Thoracic aorta (tissue), 2 donors: ENCODE measurements around the gene NUDT22. TPM values are rescaled to one million over a fixed set of nuclear protein-coding genes. Genes with fewer than 3 reads are reported as not detected.
A peak's percentile ranks its signal among the peaks of the same experiment; 100 is the strongest.

ENCODE experiments used
- ATAC-seq: fragments of 150-250 bp; one replicate; pipeline ENCODE4 v1.8.0; 2017; ENCODE audit warnings: low read depth; ENCODE audit not compliant: insufficient number of reproducible peaks, low FRiP score
- DNase-seq: peaks from one replicate; pipeline ENCODE4 v3.0.0-alpha.2; 2020; ENCODE audit warnings: low spot score
- H3K27ac ChIP-seq, 2 donors: fragments of 200-600 bp; sonication (generic); 1 replicate in 1 of 2; 2 replicates in 1 of 2; pipeline ENCODE4 v1.5.1; 2016; ENCODE audit warnings: mild to moderate bottlenecking in 2 of 2, moderate library complexity in 2 of 2
- H3K27me3 ChIP-seq: fragments of 200-600 bp; sonication (generic); replicated peaks from 2 replicates; pipeline ENCODE4 v1.6.0; 2016; ENCODE audit warnings: mild to moderate bottlenecking; ENCODE audit not compliant: insufficient read depth
- H3K36me3 ChIP-seq: fragments of 200-600 bp; sonication (generic); one replicate; pipeline ENCODE4 v1.5.1; 2016
- H3K4me1 ChIP-seq, 2 donors: fragments of 200-600 bp; sonication (generic); 1 replicate in 1 of 2; 2 replicates in 1 of 2; pipeline versions ENCODE4 v1.5.1 to v1.6.0; 2016; ENCODE audit warnings: low read depth in 2 of 2, mild to moderate bottlenecking in 1 of 2; ENCODE audit not compliant: control insufficient read depth in 1 of 2
- H3K4me3 ChIP-seq: fragments of 200-600 bp; sonication (generic); 2 replicates; pipeline ENCODE4 v1.5.1; 2016; ENCODE audit warnings: mild to moderate bottlenecking
- H3K9me3 ChIP-seq: fragments of 200-600 bp; sonication (generic); 2 replicates; pipeline ENCODE4 v1.5.1; 2016
- CTCF ChIP-seq: fragments of 200-600 bp; sonication (generic); IDR thresholded peaks from one replicate; pipeline ENCODE4 v1.5.1; 2019; ENCODE audit warnings: antibody characterized with exemption
- total RNA-seq, 2 donors: library from RNA; depleted of rRNA; stranded (reverse); fragments of >200 nt; gene quantifications; one replicate each; pipeline versions ENCODE4 v1.1.0 to v1.2.3, GENCODE V29; 2016

NUDT22 gene
- total RNA-seq, 2 donors from 2014 or later = 52.3 to 61.6 TPM

GRCh38 chr11:64186492-64187165 is 39.4 kb upstream of the NUDT22 start:
- no peak for TF ChIP-seq CTCF
- Histone ChIP-seq H3K9me3 (no peaks in the 10 kb centered on the region), H3K4me3 (no peak overlapping the region), H3K36me3 (peaks cover 11% of the 10 kb centered on the region), H3K27me3 (no peaks in the 10 kb centered on the region), H3K4me1 (peaks cover 16 to 41% of the 10 kb centered on the region in 2 donors), H3K27ac (peak overlapping the region; percentile 41 to 49)
- no peak for DNase-seq
- no peak for ATAC-seq

DNA sequence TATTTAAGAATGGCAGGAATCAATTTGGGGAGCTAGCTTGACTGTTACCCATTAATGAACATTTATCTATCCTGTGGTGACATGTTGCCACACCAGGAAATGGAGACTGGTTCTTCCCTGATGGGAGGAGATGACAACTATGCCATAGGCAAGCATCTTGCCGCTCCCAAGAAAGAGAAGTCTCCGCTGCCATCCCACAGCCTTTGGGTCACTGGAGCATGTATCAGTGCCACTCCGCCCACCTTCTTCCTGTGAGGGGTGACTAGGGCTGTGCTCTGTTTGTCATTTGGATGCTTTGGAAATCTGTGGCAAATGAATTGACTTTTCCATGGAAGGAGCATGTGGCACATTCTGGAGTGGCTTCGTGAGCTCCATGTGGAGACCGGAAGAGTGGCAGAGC is 33.6 kb upstream of the NUDT22 start:
- Histone ChIP-seq H3K36me3 (peaks cover 55% of the 10 kb centered on the region), H3K27ac (no peak overlapping the region), H3K9me3 (no peaks in the 10 kb centered on the region), H3K4me1 (peaks cover 0 to 11% of the 10 kb centered on the region in 2 donors), H3K4me3 (no peak overlapping the region), H3K27me3 (no peaks in the 10 kb centered on the region)
- ATAC-seq (no peak), DNase-seq (no peak)
- TF ChIP-seq CTCF = no peak

DNA sequence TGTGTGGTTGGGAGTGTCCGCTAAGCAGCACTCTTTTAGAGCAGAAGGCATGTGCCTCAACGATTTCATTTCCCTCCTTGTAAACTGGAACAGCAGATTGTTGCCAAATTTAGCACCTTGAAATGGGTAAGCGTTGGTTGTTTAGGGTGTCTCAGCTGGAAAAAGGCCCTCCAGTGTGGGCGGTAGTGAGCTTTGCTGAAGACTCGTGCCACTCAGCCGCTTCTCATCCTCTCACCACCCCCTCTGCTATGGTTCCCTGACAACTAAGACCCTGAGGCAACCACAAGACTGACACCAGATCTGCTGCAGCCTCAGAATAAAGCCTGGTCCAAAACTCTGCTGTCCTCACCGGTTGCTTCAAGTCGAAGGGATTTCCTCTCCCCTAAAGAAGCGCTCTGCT is 29.4 kb upstream of the NUDT22 start:
- Histone ChIP-seq H3K9me3 (no peaks in the 10 kb centered on the region), H3K36me3 (peaks cover 82% of the 10 kb centered on the region), H3K4me3 (no peak overlapping the region), H3K4me1 (no peaks in the 10 kb centered on the region), H3K27me3 (no peaks in the 10 kb centered on the region), H3K27ac (no peak overlapping the region)
- ATAC-seq = no peak
- TF ChIP-seq CTCF = no peak
- no peak for DNase-seq

- H3K36me3 ChIP-seq = peaks cover 87% of the 10 kb centered on the region
- no peak for ATAC-seq
- TF ChIP-seq CTCF = no peak
- H3K4me3 ChIP-seq = no peak overlapping the region
- no peak overlapping the region for H3K27ac ChIP-seq
- DNase-seq = no peak
- H3K4me1 ChIP-seq = no peaks in the 10 kb centered on the region
- no peaks in the 10 kb centered on the region for H3K9me3 ChIP-seq
- no peaks in the 10 kb centered on the region for H3K27me3 ChIP-seq
Measured at GRCh38 chr11:64198511-64198910, 27.6 kb upstream of the NUDT22 start.

- Histone ChIP-seq H3K4me1 (no peaks in the 10 kb centered on the region), H3K27ac (no peak overlapping the region), H3K4me3 (no peak overlapping the region), H3K9me3 (no peaks in the 10 kb centered on the region), H3K27me3 (no peaks in the 10 kb centered on the region), H3K36me3 (peaks cover 66% of the 10 kb centered on the region)
- no peak for ATAC-seq
- no peak for DNase-seq
- TF ChIP-seq CTCF = no peak
Measured at GRCh38 chr11:64201543-64201942, 24.5 kb upstream of the NUDT22 start.
